GM12892 (cell line): Measurements from ENCODE around the gene CCDC85C.

Source experiments
- POLR2A ChIP-seq: IDR thresholded peaks from 2 replicates; pipeline ENCODE4 v1.6.1; 2011; ENCODE audit warnings: low read depth, low read length, control low read depth
- POLR2AphosphoS5 ChIP-seq: IDR thresholded peaks from 2 replicates; pipeline ENCODE4 v1.6.1; 2011; ENCODE audit warnings: low read depth, low read length, control low read depth
- TAF1 ChIP-seq: IDR thresholded peaks from 2 replicates; pipeline ENCODE4 v1.6.1; 2011; ENCODE audit warnings: low read depth, mild to moderate bottlenecking, control low read depth, low read length, borderline replicate concordance

DNA sequence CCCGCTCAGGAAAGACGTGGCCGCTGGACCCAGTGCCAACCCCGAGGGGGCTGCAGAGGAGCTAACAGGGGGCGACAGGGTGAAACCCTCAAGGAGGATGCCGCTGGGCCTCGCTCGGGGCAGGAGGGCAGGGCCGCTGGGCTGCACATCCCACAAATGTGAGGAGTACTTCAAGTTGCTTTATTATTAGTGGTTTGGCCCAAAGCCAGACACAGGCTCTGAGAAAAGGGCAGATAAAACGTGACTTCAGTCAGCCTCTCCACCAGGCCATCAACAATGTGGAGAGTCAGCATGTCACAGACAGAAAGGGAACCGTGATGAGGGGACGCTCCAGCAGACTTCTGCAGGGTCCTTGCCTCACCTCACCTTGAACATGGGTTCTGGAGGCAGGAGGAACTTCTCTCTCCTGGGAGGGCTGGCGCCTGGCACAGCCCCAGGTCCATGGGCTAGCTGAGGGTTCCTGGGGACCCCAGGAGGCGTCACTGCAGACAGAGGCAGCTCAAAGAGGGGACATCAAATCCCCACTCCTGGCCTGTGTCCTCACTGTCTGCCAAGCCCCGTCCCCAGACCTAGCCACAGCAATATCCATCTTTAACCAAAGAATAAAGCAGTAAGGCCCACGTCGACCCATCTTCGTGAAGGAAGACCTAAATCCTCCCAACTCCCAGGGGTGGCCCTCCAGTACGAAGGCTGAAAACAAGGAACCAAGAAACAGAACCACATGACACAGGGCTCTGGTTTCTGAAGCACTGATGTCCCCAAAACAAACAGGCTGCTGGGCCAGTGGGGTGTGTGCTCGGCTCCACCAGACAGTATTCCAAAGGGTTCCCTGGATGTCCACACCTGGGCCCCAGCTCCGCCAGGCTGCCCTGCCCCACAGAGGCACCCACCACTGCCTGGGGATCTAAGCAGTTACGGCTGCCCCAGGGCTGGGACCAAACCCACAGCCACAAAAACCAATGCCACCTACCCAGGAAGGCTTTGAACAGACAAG, 35.1 kb downstream of the CCDC85C start:
- TF ChIP-seq POLR2AphosphoS5 (no peak), POLR2A (no peak), TAF1 (no peak)
